ENCODE measurements around the gene CCND3. TPM values are rescaled to one million over a fixed set of nuclear protein-coding genes. Genes with fewer than 3 reads are reported as not detected.

Gene CCND3
- total and polyA plus RNA-seq, 11 donors: 33.9 to 116 (median 47.1) TPM

GRCh38 chr6:41887331-41887751 is 54.3 kb downstream of the CCND3 start:
- Histone ChIP-seq H3K4me3 (no peak overlapping the region), H3K27me3 (no peaks in the 10 kb centered on the region), H3K9me3 (no peaks in the 10 kb centered on the region), H3K27ac (no peak overlapping the region), H3K4me1 (no peaks in the 10 kb centered on the region), H3K36me3 (no peaks in the 10 kb centered on the region)
- WGBS, 4 donors: 62 to 69% (median 67%) methylated on average over 4 of the region's 4 CpGs
- TF ChIP-seq POLR2A (IDR thresholded peaks at IDR 0.05) (no peak), CTCF (IDR thresholded peaks at IDR 0.05) (no peak)
- ATAC-seq (no peak), DNase-seq (no peak)
- intact Hi-C loops (cut with DNase I): loop anchor here in 1 of 10 donors (2.0 kb wide), 1 partner anchor 19 kb away; no protein-coding TSS in a partner anchor

- ATAC-seq: no peak
Observed at GRCh38 chr6:41885930-41886329, 55.7 kb downstream of the CCND3 start.

GRCh38 chr6:41884957-41885356 is 56.7 kb downstream of the CCND3 start:
- Histone ChIP-seq H3K27me3 (no peaks in the 10 kb centered on the region), H3K4me3 (no peak overlapping the region), H3K4me1 (no peaks in the 10 kb centered on the region), H3K36me3 (no peaks in the 10 kb centered on the region), H3K27ac (no peak overlapping the region), H3K9me3 (no peaks in the 10 kb centered on the region)
- 85 to 92% (median 90%) methylated on average over 5 of the region's 5 CpGs for WGBS, 4 donors
- intact Hi-C loops (cut with DNase I): no loop called here
- ATAC-seq (no peak), DNase-seq (no peak)
- no peak for TF ChIP-seq CTCF (IDR thresholded peaks at IDR 0.05)
- no peak for TF ChIP-seq POLR2A (IDR thresholded peaks at IDR 0.05)

More at GRCh38 chr6:41885930-41886329, 55.7 kb downstream of the CCND3 start:
- no peaks in the 10 kb centered on the region for H3K9me3 ChIP-seq
- intact Hi-C loops (cut with DNase I): loop anchor here in 1 of 10 donors (2.0 kb wide), 1 partner anchor 21 kb away; no protein-coding TSS in a partner anchor
- no peaks in the 10 kb centered on the region for H3K27me3 ChIP-seq
- TF ChIP-seq CTCF (IDR thresholded peaks at IDR 0.05) (no peak), POLR2A (IDR thresholded peaks at IDR 0.05) (no peak)
- no peaks in the 10 kb centered on the region for H3K4me1 ChIP-seq
- no peak overlapping the region for H3K4me3 ChIP-seq
- H3K36me3 ChIP-seq: no peaks in the 10 kb centered on the region
- WGBS, 4 donors: 93 to 97% (median 95%) methylated on average over 1 of the region's 1 CpG
- DNase-seq: no peak
- H3K27ac ChIP-seq: no peak overlapping the region

Other genes starting within 250 kb of the CCND3 start
- 10 to 100 TPM; 26.2 to 47.2 (median 41.1) TPM for gene TFEB, start 206.2 kb downstream of the CCND3 start, total RNA-seq
- gene TFEB, start 206.2 kb downstream of the CCND3 start, polyA plus RNA-seq: 10 to 100 TPM; 37.7 to 40.1 TPM
- gene PGC, start 194.4 kb downstream of the CCND3 start, total RNA-seq: not detected
- 1 to 10 TPM in 1 of 2 donors, not detected in 1; 1.1 TPM for gene PGC, start 194.4 kb downstream of the CCND3 start, polyA plus RNA-seq
- 1 to 10 TPM; 3.8 to 6.8 (median 5.1) TPM for gene FRS3, start 161.9 kb downstream of the CCND3 start, total RNA-seq
- gene FRS3, start 161.9 kb downstream of the CCND3 start, polyA plus RNA-seq: 1 to 10 TPM; 3.2 to 5.7 TPM
- 1 to 10 TPM; 1.1 to 3.7 (median 1.9) TPM for gene PRICKLE4, start 161.0 kb downstream of the CCND3 start, total RNA-seq
- 1 to 10 TPM; 1.9 to 3.9 TPM for gene PRICKLE4, start 161.0 kb downstream of the CCND3 start, polyA plus RNA-seq
- 100 to 1,000 TPM; 158 to 225 (median 182) TPM for gene TOMM6, start 154.1 kb downstream of the CCND3 start, total RNA-seq
- 100 to 1,000 TPM; 171 to 277 TPM for gene TOMM6, start 154.1 kb downstream of the CCND3 start, polyA plus RNA-seq
- gene USP49, start 46.4 kb downstream of the CCND3 start, total RNA-seq: 1 to 10 TPM; 1.2 to 3.4 (median 2.4) TPM
- gene USP49, start 46.4 kb downstream of the CCND3 start, polyA plus RNA-seq: 1 to 10 TPM in 1 of 2 donors, under 1 TPM in 1; 0.87 to 1.1 TPM
- 10 to 100 TPM; 13.5 to 25.5 (median 16.9) TPM for gene MED20, start 20.7 kb downstream of the CCND3 start, total RNA-seq
- 10 to 100 TPM in 1 of 2 donors, 1 to 10 TPM in 1; 9.3 to 18.5 TPM for gene MED20, start 20.7 kb downstream of the CCND3 start, polyA plus RNA-seq
- gene BYSL, start 20.3 kb downstream of the CCND3 start, total RNA-seq: 10 to 100 TPM in 4 of 9 donors, 1 to 10 TPM in 5; 4.5 to 15.3 (median 9.2) TPM
- 10 to 100 TPM in 1 of 2 donors, 1 to 10 TPM in 1; 5.0 to 26.3 TPM for gene BYSL, start 20.3 kb downstream of the CCND3 start, polyA plus RNA-seq
- gene TAF8, start 108.7 kb upstream of the CCND3 start, total RNA-seq: 10 to 100 TPM; 24.4 to 38.7 (median 28.4) TPM
- gene TAF8, start 108.7 kb upstream of the CCND3 start, polyA plus RNA-seq: 10 to 100 TPM; 18.5 to 24.7 TPM
- gene C6orf132, start 200.8 kb upstream of the CCND3 start, total RNA-seq: 1 to 10 TPM; 1.8 to 5.7 (median 2.2) TPM
- 1 to 10 TPM in 1 of 2 donors, under 1 TPM in 1; 0.30 to 3.0 TPM for gene C6orf132, start 200.8 kb upstream of the CCND3 start, polyA plus RNA-seq
- gene GUCA1A, start 231.6 kb upstream of the CCND3 start, total RNA-seq: under 1 TPM in 3 of 9 donors, not detected in 6; 0.13 to 0.28 (median 0.19) TPM
- gene GUCA1A, start 231.6 kb upstream of the CCND3 start, polyA plus RNA-seq: not detected